ENCODE data around the gene PDE9A. TPM values are rescaled to one million over a fixed set of nuclear protein-coding genes. Genes with fewer than 3 reads are reported as not detected.

Gene PDE9A
- total RNA-seq, 4 donors from 2014 or later: 0.59 to 15.0 (median 6.9) TPM

GRCh38 chr21:42750737-42751530 is 97.5 kb downstream of the PDE9A start:
- intact Hi-C loops (cut with DNase I; ENCODE audit: low total_unique reads): no loop called here
- no peaks in the 10 kb centered on the region for H3K27me3 ChIP-seq
- DNase-seq: no peak
- no peak for TF ChIP-seq CTCF (IDR thresholded peaks at IDR 0.05)
- no peak for TF ChIP-seq POLR2A (IDR thresholded peaks at IDR 0.05)
- no peak overlapping the region for H3K4me3 ChIP-seq
- no peaks in the 10 kb centered on the region for H3K36me3 ChIP-seq
- H3K27ac ChIP-seq: no peak overlapping the region
- H3K4me1 ChIP-seq: no peaks in the 10 kb centered on the region
- H3K9me3 ChIP-seq: no peaks in the 10 kb centered on the region

- Histone ChIP-seq H3K9me3 (no peaks in the 10 kb centered on the region), H3K27ac (no peak overlapping the region), H3K36me3 (no peaks in the 10 kb centered on the region), H3K4me1 (no peaks in the 10 kb centered on the region), H3K4me3 (no peak overlapping the region), H3K27me3 (no peaks in the 10 kb centered on the region)
- no peak for DNase-seq
- no peak for TF ChIP-seq CTCF (IDR thresholded peaks at IDR 0.05)
- TF ChIP-seq POLR2A (IDR thresholded peaks at IDR 0.05): no peak
- intact Hi-C loops (cut with DNase I; ENCODE audit: low total_unique reads): no loop called here
These were observed 98.4 kb downstream of the PDE9A start for GRCh38 chr21:42751866-42752265.

- Histone ChIP-seq H3K27me3 (no peaks in the 10 kb centered on the region), H3K9me3 (no peaks in the 10 kb centered on the region), H3K36me3 (no peaks in the 10 kb centered on the region), H3K4me3 (no peak overlapping the region), H3K27ac (no peak overlapping the region), H3K4me1 (no peaks in the 10 kb centered on the region)
- TF ChIP-seq POLR2A (IDR thresholded peaks at IDR 0.05) (no peak), CTCF (IDR thresholded peaks at IDR 0.05) (no peak)
- intact Hi-C loops (cut with DNase I; ENCODE audit: low total_unique reads): no loop called here
- DNase-seq: no peak
These were observed 100.4 kb downstream of the PDE9A start for GRCh38 chr21:42753804-42754203.

GRCh38 chr21:42754270-42754933 is 101.0 kb downstream of the PDE9A start:
- Histone ChIP-seq H3K36me3 (no peaks in the 10 kb centered on the region), H3K27ac (no peak overlapping the region), H3K9me3 (no peaks in the 10 kb centered on the region), H3K4me3 (no peak overlapping the region), H3K4me1 (no peaks in the 10 kb centered on the region), H3K27me3 (no peaks in the 10 kb centered on the region)
- intact Hi-C loops (cut with DNase I; ENCODE audit: low total_unique reads): no loop called here
- TF ChIP-seq POLR2A (IDR thresholded peaks at IDR 0.05) (no peak), CTCF (IDR thresholded peaks at IDR 0.05) (no peak)
- DNase-seq: no peak

- intact Hi-C loops (cut with DNase I; ENCODE audit: low total_unique reads): no loop called here
- H3K9me3 ChIP-seq: no peaks in the 10 kb centered on the region
- H3K27me3 ChIP-seq: no peaks in the 10 kb centered on the region
- no peaks in the 10 kb centered on the region for H3K36me3 ChIP-seq
- TF ChIP-seq CTCF (IDR thresholded peaks at IDR 0.05): no peak
- TF ChIP-seq POLR2A (IDR thresholded peaks at IDR 0.05): no peak
- H3K27ac ChIP-seq: no peak overlapping the region
- DNase-seq: no peak
- no peaks in the 10 kb centered on the region for H3K4me1 ChIP-seq
- H3K4me3 ChIP-seq: no peak overlapping the region
These were observed 101.7 kb downstream of the PDE9A start for GRCh38 chr21:42755031-42755665.
